IPS DF 6.9 (cell line): ENCODE results near the gene RTP3.
"Not testable (repeated sequence)": the region's sequence is repeated elsewhere in the genome, so short reads cannot be mapped to it uniquely, and the experiment has no call there.

ENCODE experiments used
- DNase-seq: peaks from one replicate; pipeline ENCODE4 v3.0.0-alpha.2; 2013; ENCODE audit warnings: low read depth, low spot score
- H3K27ac ChIP-seq: one replicate; pipeline ENCODE4 v1.5.1; 2013; ENCODE audit warnings: low read length, control low read depth
- H3K27me3 ChIP-seq: 2 replicates; pipeline ENCODE4 v1.6.1; 2013; ENCODE audit warnings: mild to moderate bottlenecking, low read length; ENCODE audit not compliant: control insufficient read depth, insufficient read depth
- H3K36me3 ChIP-seq: 2 replicates; pipeline ENCODE4 v1.6.1; 2013; ENCODE audit warnings: low read length; ENCODE audit not compliant: control insufficient read depth, insufficient read depth
- H3K4me1 ChIP-seq: 2 replicates; pipeline ENCODE4 v1.6.1; 2013; ENCODE audit warnings: low read length; ENCODE audit not compliant: control insufficient read depth, insufficient read depth
- H3K4me3 ChIP-seq: 2 replicates; pipeline ENCODE4 v1.5.1; 2013; ENCODE audit warnings: mild to moderate bottlenecking, low read length
- H3K9me3 ChIP-seq: 2 replicates; pipeline ENCODE4 v1.6.1; 2013; ENCODE audit warnings: low read length, inconsistent platforms; ENCODE audit not compliant: control insufficient read depth, insufficient read depth
- WGBS: extraction: QIAGEN DNeasy Blood & Tissue Kit; methylation state at CpG from one replicate; pipeline ENCODE4 v1.1.7; 2013; ENCODE audit warnings: mixed read lengths, missing lambda C conversion rate; ENCODE audit not compliant: insufficient read length, insufficient coverage; 5-methylcytosine and 5-hydroxymethylcytosine counted together

RTP3 gene

DNA sequence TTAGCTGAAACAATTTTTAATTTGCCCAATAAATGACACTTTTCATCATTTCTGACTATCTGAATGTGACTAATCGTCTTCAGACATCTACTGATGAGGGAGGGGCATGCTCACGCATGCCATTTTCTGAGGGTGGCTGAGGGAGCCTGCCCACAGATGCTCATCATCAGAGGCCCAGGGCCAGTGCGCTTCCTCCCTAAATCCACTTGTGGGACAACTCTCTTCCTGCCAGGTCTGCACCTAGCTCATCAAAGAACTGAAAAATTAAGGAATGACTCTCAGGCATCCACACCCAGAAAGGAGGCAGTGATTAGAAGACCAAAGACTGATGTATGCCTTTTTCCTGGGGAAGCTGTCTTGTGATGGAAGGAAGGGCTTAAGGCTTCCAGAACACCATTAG lies 22.8 kb downstream of the RTP3 start:
- Histone ChIP-seq H3K4me3 (no peak overlapping the region), H3K27me3 (no peaks in the 10 kb centered on the region)
- WGBS, result no CpG with 5 or more reads among the region's 3 CpGs

GRCh38 chr3:46521096-46521495 lies 23.3 kb downstream of the RTP3 start:
- Histone ChIP-seq H3K4me1 (0 out of 2 replicates have a peak, but pooled peaks cover 1% of the 10 kb centered on the region), H3K9me3 (no peaks in the 10 kb centered on the region), H3K4me3 (no peak overlapping the region), H3K36me3 (no peaks in the 10 kb centered on the region), H3K27ac (no peak overlapping the region), H3K27me3 (no peaks in the 10 kb centered on the region)
- DNase-seq, result no peak
- WGBS, result 100% methylated on average over 2 of the region's 9 CpGs

More for the DNA sequence above, 22.8 kb downstream of the RTP3 start:
- Histone ChIP-seq H3K9me3 (no peaks in the 10 kb centered on the region), H3K4me1 (0 out of 2 replicates have a peak, but pooled peaks cover 1% of the 10 kb centered on the region), H3K27ac (no peak overlapping the region), H3K36me3 (no peaks in the 10 kb centered on the region)
- no peak for DNase-seq

DNA sequence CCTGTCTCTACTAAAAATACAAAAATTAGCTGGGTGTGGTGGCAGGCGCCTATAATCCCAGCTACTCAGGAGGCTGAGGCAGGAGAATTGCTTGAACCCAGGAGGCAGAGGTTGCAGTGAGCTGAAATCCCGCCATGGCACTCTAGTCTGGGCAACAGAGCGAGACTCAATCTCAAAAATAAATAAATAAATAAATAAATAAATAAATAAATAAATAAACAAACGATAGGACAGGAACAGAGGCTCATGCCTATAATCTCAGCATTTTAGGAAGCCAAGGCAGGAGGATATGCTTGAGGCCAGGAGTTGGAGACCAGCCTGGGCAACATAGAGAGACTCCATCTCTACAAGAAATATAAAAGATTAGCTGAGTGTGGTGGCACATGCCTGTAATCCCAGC lies 24.4 kb downstream of the RTP3 start:
- no CpG with 5 or more reads among the region's 4 CpGs for WGBS
- not testable (repeated sequence) for H3K36me3 ChIP-seq, H3K27me3 ChIP-seq, H3K9me3 ChIP-seq, H3K27ac ChIP-seq, H3K4me1 ChIP-seq, DNase-seq, H3K4me3 ChIP-seq

DNA sequence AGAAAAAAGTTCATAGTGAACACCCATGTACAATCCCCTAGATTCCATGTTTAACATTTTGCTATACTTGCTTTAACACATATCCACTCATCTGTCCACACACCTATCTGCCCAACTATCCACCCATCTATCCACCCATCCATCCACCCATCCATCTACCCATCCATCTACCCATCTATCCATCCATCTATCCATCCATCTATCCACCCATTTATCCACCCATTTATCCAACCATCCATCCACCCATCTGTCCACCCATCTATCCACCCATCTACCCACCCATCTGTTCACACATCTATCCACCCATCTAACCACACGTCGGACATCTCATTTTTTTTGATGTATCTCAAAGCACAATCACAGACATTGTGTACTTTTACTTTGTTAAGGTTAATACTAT lies 25.8 kb downstream of the RTP3 start:
- no peaks in the 10 kb centered on the region for H3K9me3 ChIP-seq
- no CpG with 5 or more reads among the region's 2 CpGs for WGBS
- H3K27ac ChIP-seq, result no peak overlapping the region
- no peak for DNase-seq
- no peaks in the 10 kb centered on the region for H3K27me3 ChIP-seq
- H3K36me3 ChIP-seq, result no peaks in the 10 kb centered on the region
- H3K4me3 ChIP-seq, result no peak overlapping the region
- H3K4me1 ChIP-seq, result no peaks in the 10 kb centered on the region

DNA sequence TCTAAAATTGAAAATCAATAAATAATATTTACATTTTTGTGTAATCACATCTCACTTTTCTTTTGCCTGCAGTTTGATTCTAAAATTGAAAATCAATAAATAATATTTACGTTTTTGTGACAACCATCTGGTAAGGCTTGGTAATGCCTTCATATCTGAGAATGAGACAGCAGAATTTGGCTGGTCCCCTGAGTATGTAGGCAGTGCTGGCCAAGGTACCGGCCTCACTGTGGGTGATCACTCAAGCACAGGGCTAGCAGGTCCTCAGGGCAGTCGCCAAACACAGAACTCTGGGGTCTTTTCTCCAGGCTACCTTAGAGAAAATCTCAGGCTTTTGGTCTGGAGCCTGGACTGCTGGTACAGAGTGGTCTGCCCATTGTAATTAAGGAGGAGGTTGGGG lies 26.2 kb downstream of the RTP3 start:
- WGBS, result no CpG with 5 or more reads among the region's 3 CpGs
- Histone ChIP-seq H3K9me3 (no peaks in the 10 kb centered on the region), H3K4me3 (no peak overlapping the region), H3K27ac (no peak overlapping the region), H3K27me3 (no peaks in the 10 kb centered on the region), H3K4me1 (no peaks in the 10 kb centered on the region), H3K36me3 (no peaks in the 10 kb centered on the region)
- DNase-seq, result no peak

DNA sequence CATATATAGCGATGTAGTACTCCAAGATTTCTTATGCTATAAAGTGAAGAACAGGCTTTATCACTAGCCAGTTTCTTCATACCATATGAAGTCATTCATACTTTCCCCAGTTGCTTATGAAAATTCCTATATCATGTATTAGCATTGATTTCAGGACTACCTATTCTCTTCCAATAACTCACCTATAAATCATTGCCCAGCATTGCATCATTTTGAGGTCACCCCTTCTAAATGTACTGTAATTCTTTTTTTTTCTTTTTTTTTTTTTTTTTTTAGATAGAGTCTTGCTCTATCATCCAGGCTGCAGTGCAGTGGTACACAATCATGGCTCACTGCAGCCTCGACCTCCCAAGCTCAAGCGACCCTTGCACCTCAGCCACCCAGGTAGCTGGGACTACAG lies 27.1 kb downstream of the RTP3 start:
- no peaks in the 10 kb centered on the region for H3K36me3 ChIP-seq
- no peak overlapping the region for H3K27ac ChIP-seq
- H3K9me3 ChIP-seq, result no peaks in the 10 kb centered on the region
- H3K4me3 ChIP-seq, result no peak overlapping the region
- no CpG with 5 or more reads among the region's 3 CpGs for WGBS
- H3K4me1 ChIP-seq, result no peaks in the 10 kb centered on the region
- no peaks in the 10 kb centered on the region for H3K27me3 ChIP-seq
- DNase-seq, result no peak

- Histone ChIP-seq H3K27ac (no peak overlapping the region), H3K36me3 (no peaks in the 10 kb centered on the region)
Measured at GRCh38 chr3:46527239-46527638, 29.5 kb downstream of the RTP3 start.

DNA sequence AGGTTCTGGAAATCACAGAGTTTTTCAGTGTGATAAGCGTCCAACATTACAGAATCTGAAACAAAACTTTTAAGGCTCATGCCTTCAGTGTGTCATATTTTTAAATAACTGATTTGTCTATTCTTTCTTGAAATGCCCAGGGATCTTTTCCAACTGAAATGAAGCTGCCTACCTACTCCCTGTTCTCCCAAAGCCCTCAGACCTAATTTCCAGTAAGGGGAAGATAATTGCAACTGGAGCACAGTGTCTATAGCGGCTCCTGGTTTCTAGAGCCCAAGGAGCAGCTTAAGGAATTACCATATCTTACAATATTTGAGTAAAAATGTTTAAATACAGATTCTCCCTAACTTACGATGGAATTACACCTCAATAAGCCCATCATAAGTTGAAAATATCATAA lies 35.3 kb downstream of the RTP3 start:
- Histone ChIP-seq H3K27me3 (no peaks in the 10 kb centered on the region), H3K36me3 (no peaks in the 10 kb centered on the region), H3K27ac (no peak overlapping the region)

More at GRCh38 chr3:46527239-46527638, 29.5 kb downstream of the RTP3 start:
- no peaks in the 10 kb centered on the region for H3K9me3 ChIP-seq
- DNase-seq, result no peak
- H3K27me3 ChIP-seq, result no peaks in the 10 kb centered on the region
- H3K4me3 ChIP-seq, result no peak overlapping the region
- H3K4me1 ChIP-seq, result no peaks in the 10 kb centered on the region
- no CpG with 5 or more reads among the region's 5 CpGs for WGBS

GRCh38 chr3:46535746-46536145 lies 38.0 kb downstream of the RTP3 start:
- WGBS, result no CpG with 5 or more reads among the region's 5 CpGs
- Histone ChIP-seq H3K4me1 (no peaks in the 10 kb centered on the region), H3K27ac (no peak overlapping the region), H3K27me3 (no peaks in the 10 kb centered on the region), H3K36me3 (no peaks in the 10 kb centered on the region), H3K9me3 (no peaks in the 10 kb centered on the region), H3K4me3 (no peak overlapping the region)
- no peak for DNase-seq

More for the DNA sequence above, 35.3 kb downstream of the RTP3 start:
- no peaks in the 10 kb centered on the region for H3K9me3 ChIP-seq
- H3K4me1 ChIP-seq, result no peaks in the 10 kb centered on the region
- WGBS, result no CpG with 5 or more reads among the region's 3 CpGs
- no peak overlapping the region for H3K4me3 ChIP-seq
- no peak for DNase-seq

GRCh38 chr3:46536758-46537157 lies 39.0 kb downstream of the RTP3 start:
- no peak overlapping the region for H3K27ac ChIP-seq

GRCh38 chr3:46537316-46537715 lies 39.5 kb downstream of the RTP3 start:
- WGBS, result no CpG with 5 or more reads among the region's 1 CpG
- H3K4me1 ChIP-seq, result no peaks in the 10 kb centered on the region
- no peak overlapping the region for H3K27ac ChIP-seq
- no peaks in the 10 kb centered on the region for H3K27me3 ChIP-seq
- no peak overlapping the region for H3K4me3 ChIP-seq
- no peaks in the 10 kb centered on the region for H3K9me3 ChIP-seq
- H3K36me3 ChIP-seq, result no peaks in the 10 kb centered on the region
- no peak for DNase-seq

More at GRCh38 chr3:46536758-46537157, 39.0 kb downstream of the RTP3 start:
- Histone ChIP-seq H3K9me3 (no peaks in the 10 kb centered on the region), H3K27me3 (no peaks in the 10 kb centered on the region), H3K4me1 (no peaks in the 10 kb centered on the region), H3K36me3 (no peaks in the 10 kb centered on the region), H3K4me3 (no peak overlapping the region)
- DNase-seq, result no peak
